Kidney (tissue), 14 donors: Measurements from ENCODE around the gene ADAM17. TPM values are rescaled to one million over a fixed set of nuclear protein-coding genes. Genes with fewer than 3 reads are reported as not detected.

Source experiments
- DNase-seq, 5 donors: peaks; one replicate each; pipeline ENCODE4 v3.0.0-alpha.2; 2013 to 2020
- FAIRE-seq: peaks from 2 replicates; lab custom pipeline; 2012; peaks lifted over from hg19 to GRCh38; lab: Jason Lieb, UNC
- H3K27ac ChIP-seq, 2 donors: one replicate each; pipeline ENCODE4 v1.7.0; 2013; ENCODE audit warnings: low read depth in 2 of 2, low read length in 2 of 2, inconsistent platforms in 1 of 2
- H3K27me3 ChIP-seq: one replicate; pipeline ENCODE4 v1.7.1; 2013; ENCODE audit warnings: low read length, inconsistent platforms; ENCODE audit not compliant: control insufficient read depth, insufficient read depth
- H3K36me3 ChIP-seq, 3 donors: one replicate each; pipeline versions ENCODE4 v1.7.0 to v1.7.1; 2013; ENCODE audit warnings: low read length in 3 of 3, control low read depth in 1 of 3, inconsistent platforms in 1 of 3; ENCODE audit not compliant: insufficient read depth in 3 of 3, control insufficient read depth in 2 of 3
- H3K4me1 ChIP-seq, 3 donors: one replicate each; pipeline versions ENCODE4 v1.7.0 to v1.7.1; 2013; ENCODE audit warnings: low read length in 3 of 3, inconsistent platforms in 1 of 3, low read depth in 1 of 3; ENCODE audit not compliant: control insufficient read depth in 2 of 3, insufficient read depth in 2 of 3
- H3K4me3 ChIP-seq, 3 donors: one replicate each; pipeline versions ENCODE4 v1.7.0 to v1.8.1; 2013; ENCODE audit warnings: low read length in 3 of 3, control low read depth in 1 of 3, inconsistent platforms in 1 of 3
- H3K9ac ChIP-seq, 3 donors: one replicate each; pipeline versions ENCODE4 v1.7.0 to v1.7.1; 2013; ENCODE audit warnings: low read length in 3 of 3, control low read depth in 1 of 3, inconsistent platforms in 1 of 3
- H3K9me3 ChIP-seq, 3 donors: one replicate each; pipeline versions ENCODE4 v1.7.0 to v1.7.1; 2013; ENCODE audit warnings: low read length in 3 of 3, control low read depth in 1 of 3, inconsistent platforms in 1 of 3; ENCODE audit not compliant: control insufficient read depth in 2 of 3, insufficient read depth in 1 of 3
- CTCF ChIP-seq: IDR thresholded peaks from 3 replicates; pipeline ENCODE4 v1.5.1; 2012; ENCODE audit warnings: mild to moderate bottlenecking, moderate library complexity, borderline replicate concordance; ENCODE audit not compliant: insufficient read depth; ENCODE audit errors: extremely low read depth
- intact Hi-C: fragments of 100-400 bp; cut with DNase I; formaldehyde crosslinking; loops from one replicate; pipeline ENCODE4 v1.11.1; 2022
- polyA plus RNA-seq: library from polyadenylated mRNA; stranded (reverse); fragments of 350-450 nt; fragmentation: Illumina TruSeq; extraction: RNeasy Lipid Tissue Mini Kit (QIAGEN cat#74804); gene quantifications from one replicate; pipeline ENCODE4 v1.2.3, GENCODE V29; 2014; ENCODE audit warnings: low read depth, low replicate concordance; ENCODE audit not compliant: insufficient read depth
- total RNA-seq: library from RNA; stranded (reverse); fragmentation: NEBNext Ultra II Directional; extraction: Animal tissue kit (Norgen Biotek cat#: 25700); gene quantifications from one replicate; pipeline ENCODE4 v1.2.1, GENCODE V29; 2021
- donor health status: control.
- donor health status: control.
- donor health status: control.
- donor health status: control.
- donor health status: control.
- donor health status: DM: yes; HTN: yes; CAD: no.
- donor health status: Normal renal cell carcinoma (clear cell type).

ADAM17 gene
- total and polyA plus RNA-seq, 2 donors from 2014 or later: 6.5 to 29.9 TPM

- intact Hi-C loops: no loop called here
- peaks cover 0 to 8% (median 0%) of the 10 kb centered on the region in 3 donors for H3K4me1 ChIP-seq
- H3K27ac ChIP-seq: no peak overlapping the region
- H3K9ac ChIP-seq: no peak overlapping the region
- no peak for TF ChIP-seq CTCF
- no peak overlapping the region for H3K4me3 ChIP-seq
- no peak for DNase-seq
- H3K9me3 ChIP-seq: no peaks in the 10 kb centered on the region
- FAIRE-seq: no peak
- H3K27me3 ChIP-seq: no peaks in the 10 kb centered on the region
- peaks cover 5 to 36% (median 18%) of the 10 kb centered on the region in 3 donors for H3K36me3 ChIP-seq
Measured at GRCh38 chr2:9477914-9478313, 77.7 kb downstream of the ADAM17 start.

GRCh38 chr2:9474361-9475057 is 81.1 kb downstream of the ADAM17 start, which contains the start of gene IAH1:
TSS of gene IAH1 (plus strand) at chr2:9474551. CDS start at chr2:9474567, 16 bp downstream.
- DNase-seq (peak; percentile 38 to 87 (median 58)), FAIRE-seq (no peak)
- Histone ChIP-seq H3K9me3 (no peaks in the 10 kb centered on the region), H3K27me3 (no peaks in the 10 kb centered on the region), H3K36me3 (peaks cover 0 to 10% (median 6%) of the 10 kb centered on the region in 3 donors), H3K9ac (peak within 1 kb of the TSS; percentile 70 to 94 (median 78)), H3K27ac (peak within 1 kb of the TSS; percentile 67 to 76), H3K4me3 (peak within 1 kb of the TSS; percentile 70 to 97 (median 84)), H3K4me1 (peaks cover 0 to 8% (median 0%) of the 10 kb centered on the region in 3 donors)
- no peak for TF ChIP-seq CTCF
- intact Hi-C loops: no loop called here

- FAIRE-seq (no peak), DNase-seq (peak in 3 of 5 donors; percentile 57 to 88 (median 76))
- intact Hi-C loops: no loop called here
- peak overlapping the region; percentile 67 to 76 for H3K27ac ChIP-seq
- no peaks in the 10 kb centered on the region for H3K27me3 ChIP-seq
- peaks cover 0 to 12% (median 6%) of the 10 kb centered on the region in 3 donors for H3K36me3 ChIP-seq
- H3K4me1 ChIP-seq: peaks cover 0 to 8% (median 0%) of the 10 kb centered on the region in 3 donors
- H3K9me3 ChIP-seq: no peaks in the 10 kb centered on the region
- no peak for TF ChIP-seq CTCF
- H3K9ac ChIP-seq: peak overlapping the region; percentile 5 to 73 (median 55)
- H3K4me3 ChIP-seq: peak overlapping the region; percentile 45 to 97 (median 47)
Measured at GRCh38 chr2:9473985-9474360, 81.7 kb downstream of the ADAM17 start.
